GM04503 (cell line): ENCODE data around the gene KRTAP5-4.

Source experiments
- DNase-seq: peaks from one replicate; pipeline ENCODE4 v3.0.0-alpha.2; 2012; ENCODE audit warnings: low read depth

KRTAP5-4 gene

GRCh38 chr11:1572197-1573076 is 49.5 kb downstream of the KRTAP5-4 start, which contains the start of gene DUSP8:
Gene DUSP8, minus strand, starts transcription at chr11:1572271. Its CDS starts 6,445 bp downstream, at chr11:1565826.
- no peak for DNase-seq

GRCh38 chr11:1571760-1572196 is 50.2 kb downstream of the KRTAP5-4 start:
- DNase-seq, result no peak
